ENCODE measurements around the gene TEN1. TPM values are rescaled to one million over a fixed set of nuclear protein-coding genes. Genes with fewer than 3 reads are reported as not detected.
"Not testable (repeated sequence)": the region's sequence is repeated elsewhere in the genome, so short reads cannot be mapped to it uniquely, and the experiment has no call there.

TEN1 gene
- total RNA-seq, 1 donor from 2014 or later = 13.4 TPM

- H3K4me1 Mint-ChIP-seq (ENCODE audit: low read depth) = peaks cover 7% of the 10 kb centered on the region
- H3K27ac Mint-ChIP-seq = no peak within 1 kb of the TSS
- DNase-seq (ENCODE audit: low spot score) = no peak
- no peaks in the 10 kb centered on the region for H3K27me3 Mint-ChIP-seq (ENCODE audit: low read depth)
- H3K4me3 Mint-ChIP-seq (ENCODE audit: low read depth) = no peak within 1 kb of the TSS
- no peaks in the 10 kb centered on the region for H3K36me3 Mint-ChIP-seq (ENCODE audit: low read depth)
- no peaks in the 10 kb centered on the region for H3K9me3 Mint-ChIP-seq
- intact Hi-C loops (cut with micrococcal nuclease) = no loop called here
Observed at GRCh38 chr17:76027159-76027839, 48.3 kb downstream of the TEN1 start, which contains the start of gene EVPL. Gene EVPL (minus strand): TSS chr17:76027306. CDS start chr17:76027198, 108 bp downstream.

- Mint-ChIP-seq H3K9me3 (no peaks in the 10 kb centered on the region), H3K4me3 (ENCODE audit: low read depth) (no peak overlapping the region), H3K4me1 (ENCODE audit: low read depth) (peaks cover 7% of the 10 kb centered on the region), H3K36me3 (ENCODE audit: low read depth) (peaks cover 4% of the 10 kb centered on the region), H3K27ac (no peak overlapping the region), H3K27me3 (ENCODE audit: low read depth) (no peaks in the 10 kb centered on the region)
- intact Hi-C loops (cut with micrococcal nuclease) = no loop called here
- no peak for DNase-seq (ENCODE audit: low spot score)
Observed at GRCh38 chr17:76032073-76032779, 53.2 kb downstream of the TEN1 start.

DNA sequence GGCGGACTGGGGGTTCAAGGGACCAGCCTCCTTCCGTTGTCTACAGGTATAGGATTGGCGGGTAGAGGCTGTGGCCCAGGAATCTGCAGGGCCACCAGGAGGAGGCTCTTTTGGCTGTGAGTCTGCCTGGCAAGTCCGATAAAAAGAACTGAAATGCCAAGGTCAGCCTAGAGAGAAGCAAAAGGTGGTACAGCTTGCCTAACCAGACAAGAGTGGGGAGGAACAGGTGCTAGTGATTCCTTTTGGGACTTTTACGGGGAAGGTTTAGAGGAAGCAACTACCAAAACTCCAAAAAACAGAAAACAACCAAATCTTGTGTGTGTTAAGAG is 53.7 kb downstream of the TEN1 start:
- H3K36me3 Mint-ChIP-seq (ENCODE audit: low read depth) = peaks cover 4% of the 10 kb centered on the region
- no peaks in the 10 kb centered on the region for H3K27me3 Mint-ChIP-seq (ENCODE audit: low read depth)
- DNase-seq (ENCODE audit: low spot score) = no peak
- no peak overlapping the region for H3K4me3 Mint-ChIP-seq (ENCODE audit: low read depth)
- no peaks in the 10 kb centered on the region for H3K9me3 Mint-ChIP-seq
- intact Hi-C loops (cut with micrococcal nuclease) = no loop called here
- peaks cover 7% of the 10 kb centered on the region for H3K4me1 Mint-ChIP-seq (ENCODE audit: low read depth)
- H3K27ac Mint-ChIP-seq = no peak overlapping the region

GRCh38 chr17:76033139-76033538 is 54.1 kb downstream of the TEN1 start:
- Mint-ChIP-seq H3K27ac (no peak overlapping the region), H3K9me3 (no peaks in the 10 kb centered on the region), H3K4me3 (ENCODE audit: low read depth) (no peak overlapping the region), H3K4me1 (ENCODE audit: low read depth) (peaks cover 7% of the 10 kb centered on the region), H3K27me3 (ENCODE audit: low read depth) (no peaks in the 10 kb centered on the region), H3K36me3 (ENCODE audit: low read depth) (peaks cover 6% of the 10 kb centered on the region)
- DNase-seq (ENCODE audit: low spot score) = no peak
- intact Hi-C loops (cut with micrococcal nuclease) = no loop called here

- no peak for DNase-seq (ENCODE audit: low spot score)
- Mint-ChIP-seq H3K4me3 (ENCODE audit: low read depth) (no peak overlapping the region), H3K27me3 (ENCODE audit: low read depth) (no peaks in the 10 kb centered on the region), H3K36me3 (ENCODE audit: low read depth) (peaks cover 22% of the 10 kb centered on the region), H3K4me1 (ENCODE audit: low read depth) (peaks cover 3% of the 10 kb centered on the region), H3K27ac (no peak overlapping the region), H3K9me3 (no peaks in the 10 kb centered on the region)
- intact Hi-C loops (cut with micrococcal nuclease) = no loop called here
Observed at GRCh38 chr17:76034428-76035350, 55.6 kb downstream of the TEN1 start.

- intact Hi-C loops (cut with micrococcal nuclease) = no loop called here
- peaks cover 39% of the 10 kb centered on the region for H3K36me3 Mint-ChIP-seq (ENCODE audit: low read depth)
- no peak overlapping the region for H3K27ac Mint-ChIP-seq
- no peak overlapping the region for H3K4me3 Mint-ChIP-seq (ENCODE audit: low read depth)
- H3K27me3 Mint-ChIP-seq (ENCODE audit: low read depth) = no peaks in the 10 kb centered on the region
- H3K4me1 Mint-ChIP-seq (ENCODE audit: low read depth) = no peaks in the 10 kb centered on the region
- no peak for DNase-seq (ENCODE audit: low spot score)
- H3K9me3 Mint-ChIP-seq = no peaks in the 10 kb centered on the region
Observed at GRCh38 chr17:76036497-76037261, 57.6 kb downstream of the TEN1 start.

GRCh38 chr17:76038050-76038449 is 59.0 kb downstream of the TEN1 start:
- no peaks in the 10 kb centered on the region for H3K27me3 Mint-ChIP-seq (ENCODE audit: low read depth)
- intact Hi-C loops (cut with micrococcal nuclease) = no loop called here
- DNase-seq (ENCODE audit: low spot score) = no peak
- H3K4me1 Mint-ChIP-seq (ENCODE audit: low read depth) = no peaks in the 10 kb centered on the region
- no peak overlapping the region for H3K27ac Mint-ChIP-seq
- no peak overlapping the region for H3K4me3 Mint-ChIP-seq (ENCODE audit: low read depth)
- peaks cover 50% of the 10 kb centered on the region for H3K36me3 Mint-ChIP-seq (ENCODE audit: low read depth)
- no peaks in the 10 kb centered on the region for H3K9me3 Mint-ChIP-seq

DNA sequence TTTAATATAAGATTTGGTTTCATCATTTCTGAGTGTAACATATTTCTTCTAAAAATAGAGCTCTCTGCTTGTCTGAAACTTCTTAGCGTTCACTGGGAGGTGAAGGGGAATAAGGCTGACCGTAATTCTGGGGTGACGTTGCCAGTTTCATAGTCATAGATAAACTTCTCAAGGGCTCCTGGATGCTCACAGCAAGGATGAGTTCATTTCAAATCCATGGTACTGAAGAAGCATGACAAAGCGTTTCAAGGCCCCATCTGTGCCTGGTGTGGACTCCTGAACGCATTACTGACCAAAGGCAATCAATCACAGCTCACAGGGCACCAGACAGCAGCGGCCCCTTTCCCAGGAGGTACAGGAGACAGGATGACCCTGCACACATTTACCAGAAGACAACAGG is 60.1 kb downstream of the TEN1 start:
- Mint-ChIP-seq H3K27ac (no peak overlapping the region), H3K9me3 (no peaks in the 10 kb centered on the region), H3K4me3 (ENCODE audit: low read depth) (no peak overlapping the region), H3K4me1 (ENCODE audit: low read depth) (no peaks in the 10 kb centered on the region), H3K36me3 (ENCODE audit: low read depth) (peaks cover 60% of the 10 kb centered on the region), H3K27me3 (ENCODE audit: low read depth) (no peaks in the 10 kb centered on the region)
- no peak for DNase-seq (ENCODE audit: low spot score)
- intact Hi-C loops (cut with micrococcal nuclease) = no loop called here

- no peaks in the 10 kb centered on the region for H3K9me3 Mint-ChIP-seq
- intact Hi-C loops (cut with micrococcal nuclease) = no loop called here
- H3K4me1 Mint-ChIP-seq (ENCODE audit: low read depth) = no peaks in the 10 kb centered on the region
- no peak overlapping the region for H3K4me3 Mint-ChIP-seq (ENCODE audit: low read depth)
- H3K36me3 Mint-ChIP-seq (ENCODE audit: low read depth) = peaks cover 73% of the 10 kb centered on the region
- H3K27ac Mint-ChIP-seq = no peak overlapping the region
- no peaks in the 10 kb centered on the region for H3K27me3 Mint-ChIP-seq (ENCODE audit: low read depth)
- DNase-seq (ENCODE audit: low spot score) = no peak
Observed at GRCh38 chr17:76040376-76040775, 61.3 kb downstream of the TEN1 start.

GRCh38 chr17:76042868-76043267 is 63.8 kb downstream of the TEN1 start:
- H3K4me1 Mint-ChIP-seq (ENCODE audit: low read depth); DNase-seq (ENCODE audit: low spot score); intact Hi-C loops (cut with micrococcal nuclease); H3K27ac Mint-ChIP-seq; H3K4me3 Mint-ChIP-seq (ENCODE audit: low read depth); H3K9me3 Mint-ChIP-seq; H3K27me3 Mint-ChIP-seq (ENCODE audit: low read depth): not testable (repeated sequence)
- H3K36me3 Mint-ChIP-seq (ENCODE audit: low read depth) = peaks cover 83% of the 10 kb centered on the region

GRCh38 chr17:76044475-76045007 is 65.5 kb downstream of the TEN1 start:
- H3K27me3 Mint-ChIP-seq (ENCODE audit: low read depth); H3K27ac Mint-ChIP-seq; intact Hi-C loops (cut with micrococcal nuclease); H3K4me1 Mint-ChIP-seq (ENCODE audit: low read depth); H3K9me3 Mint-ChIP-seq; DNase-seq (ENCODE audit: low spot score); H3K4me3 Mint-ChIP-seq (ENCODE audit: low read depth): not testable (repeated sequence)
- peaks cover 82% of the 10 kb centered on the region for H3K36me3 Mint-ChIP-seq (ENCODE audit: low read depth)

- DNase-seq (ENCODE audit: low spot score) = no peak
- Mint-ChIP-seq H3K9me3 (no peaks in the 10 kb centered on the region), H3K4me3 (ENCODE audit: low read depth) (no peak overlapping the region), H3K36me3 (ENCODE audit: low read depth) (peaks cover 82% of the 10 kb centered on the region), H3K27ac (no peak overlapping the region), H3K27me3 (ENCODE audit: low read depth) (no peaks in the 10 kb centered on the region), H3K4me1 (ENCODE audit: low read depth) (peaks cover 4% of the 10 kb centered on the region)
- intact Hi-C loops (cut with micrococcal nuclease) = no loop called here
Observed at GRCh38 chr17:76046064-76046463, 67.0 kb downstream of the TEN1 start.

Measured in activated T-helper 2 cell treated with anti-CD3 and anti-CD28 coated beads, Interferon-gamma antibody, Interleukin-2, Interleukin-4, amounts not matched to agents 10 μg/mL and 5 μg/mL and 100 μg/mL, durations not matched to agents 14 hours and 24 hours and 36 hours (primary cell).